NCI-H146 treated with DMSO at 0.1 percent for 48 hours (cell line): ENCODE measurements around the gene TMEM130.
A peak's percentile ranks its signal among the peaks of the same experiment; 100 is the strongest.
"Not testable (repeated sequence)": the region's sequence is repeated elsewhere in the genome, so short reads cannot be mapped to it uniquely, and the experiment has no call there.

Source experiments
- DNase-seq: peaks from one replicate; lab custom pipeline; 2025; ENCODE audit not compliant: unreplicated experiment; lab: John Stamatoyannopoulos, UW

TMEM130 gene

DNA sequence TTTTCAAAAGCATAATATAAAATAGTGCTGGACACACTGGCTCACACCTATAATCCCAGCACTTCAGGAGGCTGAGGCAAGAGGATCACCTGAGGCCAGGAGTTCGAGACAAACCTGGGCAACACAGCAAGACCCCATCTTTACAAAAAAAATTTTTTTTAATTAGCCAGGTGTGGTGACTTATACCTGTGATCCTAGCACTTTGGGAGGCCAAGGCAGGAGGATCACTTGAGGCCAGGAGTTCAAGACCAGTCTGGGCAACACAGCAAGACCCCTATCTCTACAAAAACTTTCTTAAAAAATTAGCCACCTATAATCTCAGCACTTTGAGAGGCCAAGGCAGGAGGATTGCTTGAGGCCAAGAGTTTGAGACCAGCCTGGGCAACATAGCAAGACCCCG is 27.3 kb downstream of the TMEM130 start:
- DNase-seq: not testable (repeated sequence)

DNA sequence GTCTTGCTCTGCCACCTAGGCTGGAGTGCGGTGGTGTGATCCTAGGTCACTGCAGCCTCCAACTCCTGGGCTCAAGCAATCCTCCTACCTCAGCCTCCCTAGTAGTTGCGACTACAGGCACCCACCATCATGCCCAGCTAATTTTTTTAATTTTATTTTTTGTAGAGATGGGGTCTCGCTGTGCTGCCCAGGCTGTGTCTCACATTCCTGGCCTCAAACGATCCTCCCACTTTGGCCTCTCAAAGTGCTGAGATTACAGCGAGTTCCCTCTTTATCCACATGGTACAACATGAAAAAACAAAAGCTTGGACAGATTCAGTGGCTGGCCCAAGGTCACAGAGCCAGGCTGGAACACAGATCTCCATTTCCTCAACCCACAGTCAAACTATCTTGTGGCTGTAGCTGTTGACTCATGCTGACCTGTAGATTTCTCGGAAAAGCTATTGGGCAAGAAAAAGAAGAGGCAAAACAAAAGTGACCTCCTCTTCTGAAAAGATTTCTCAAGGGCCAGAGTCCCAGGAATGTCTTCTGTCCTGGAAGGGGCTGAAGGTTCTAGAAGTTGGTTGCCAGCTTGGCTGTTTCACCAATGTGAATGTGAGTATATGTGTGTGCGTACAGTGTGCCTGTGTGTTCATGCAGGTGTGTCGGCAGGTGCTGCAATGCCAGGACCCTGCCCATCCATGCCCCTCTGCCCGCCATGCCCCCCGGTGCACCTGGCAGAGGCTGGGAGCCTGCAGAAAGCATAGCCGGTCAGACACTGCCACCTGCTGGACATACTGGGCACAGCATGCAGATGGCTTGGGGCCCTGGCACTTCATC is 28.4 kb downstream of the TMEM130 start:
- DNase-seq: no peak

DNA sequence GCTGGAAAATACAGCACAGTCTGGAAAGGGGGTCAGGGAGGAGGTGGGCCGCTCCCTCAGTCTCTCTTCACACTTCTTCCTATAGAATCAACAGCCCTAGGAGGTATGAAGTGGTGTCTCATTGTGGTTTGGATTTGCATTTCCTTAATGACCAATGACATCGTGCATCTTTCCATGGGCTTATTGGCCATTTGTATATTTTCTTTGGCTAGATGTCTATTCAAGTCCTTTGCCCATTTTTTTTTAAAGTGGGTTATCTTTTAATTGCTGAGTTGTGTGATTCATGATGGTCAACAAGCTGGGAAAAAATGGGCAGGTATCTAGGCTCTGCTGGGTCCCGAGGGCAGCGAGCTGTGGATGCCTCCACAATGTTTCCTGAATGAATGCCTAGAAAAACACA is 29.1 kb downstream of the TMEM130 start:
- no peak for DNase-seq

DNA sequence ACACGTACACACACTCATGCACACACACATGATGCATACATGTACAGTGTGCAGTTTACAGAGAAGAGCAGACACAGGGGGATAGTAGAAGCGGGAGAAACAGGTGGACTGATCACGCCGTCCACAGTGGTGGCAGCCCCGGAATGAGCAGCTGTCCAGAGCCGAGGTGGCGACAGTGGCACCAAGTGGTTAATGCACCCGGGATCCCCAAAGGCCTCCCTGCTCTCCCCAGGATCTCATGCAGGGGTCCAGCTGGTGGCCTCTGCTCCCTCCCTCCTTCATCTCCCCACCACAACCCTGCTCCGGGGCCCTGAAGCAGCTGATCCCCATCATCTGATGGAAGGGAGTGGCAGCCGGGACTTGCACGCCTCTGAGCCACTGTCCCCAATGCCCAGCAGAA is 29.7 kb downstream of the TMEM130 start:
- no peak for DNase-seq

DNA sequence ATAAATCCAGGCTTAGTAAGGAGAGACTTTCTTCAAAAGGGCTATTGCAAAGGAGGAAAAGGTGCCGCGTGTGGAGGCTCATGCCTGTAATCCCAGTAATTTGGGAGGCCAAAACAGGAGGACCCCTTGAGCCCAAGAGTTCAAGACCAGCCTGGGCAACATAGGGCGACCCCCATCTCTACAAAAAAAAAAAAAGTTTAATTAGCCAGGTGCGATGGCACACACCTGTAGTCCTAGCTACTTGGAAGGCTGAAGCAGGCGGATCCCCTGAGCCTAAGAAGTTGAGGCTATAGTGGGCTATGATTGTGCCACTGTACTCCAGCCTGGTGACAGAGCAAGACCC is 32.2 kb downstream of the TMEM130 start:
- DNase-seq: no peak

DNA sequence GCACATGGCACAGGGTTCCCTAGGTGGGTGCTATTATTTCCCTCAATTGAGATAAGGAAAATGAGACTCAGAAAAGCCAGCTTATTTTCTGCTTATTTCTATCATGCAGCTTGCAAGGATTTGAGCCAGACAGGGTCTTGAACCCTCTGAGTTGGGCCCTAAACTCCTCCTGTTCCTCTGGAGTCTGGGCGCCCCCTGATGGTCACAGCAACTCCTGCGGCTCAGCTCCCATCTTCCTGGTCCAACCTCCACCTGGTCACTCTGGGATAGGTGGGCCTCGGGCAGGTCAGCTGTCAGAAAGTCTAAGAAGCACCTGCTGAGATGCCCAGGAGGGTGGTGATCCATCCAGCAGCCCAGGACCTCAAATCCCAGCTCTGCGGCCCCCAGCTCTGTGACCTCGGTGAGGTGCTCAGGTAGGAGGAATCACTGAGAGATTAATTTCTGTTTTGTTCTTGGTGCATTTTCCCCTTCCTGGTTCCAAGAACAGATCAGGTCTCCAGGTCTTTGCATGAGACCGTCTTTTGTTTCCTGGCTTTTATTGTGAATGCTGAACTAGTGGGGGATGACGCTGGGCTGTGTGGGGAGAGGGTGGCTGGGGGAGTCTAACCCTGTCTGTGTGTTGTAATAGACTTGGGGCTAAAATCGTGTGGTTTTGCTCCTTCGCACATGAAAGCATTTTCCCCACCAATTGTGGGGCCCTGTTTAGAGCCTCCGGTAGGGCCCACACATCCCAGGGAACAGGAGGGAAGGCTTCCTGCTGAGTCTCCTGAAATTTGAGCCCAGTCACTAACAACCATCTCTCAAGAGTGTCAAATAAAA is 32.8 kb downstream of the TMEM130 start:
- peak; percentile 62 for DNase-seq

DNA sequence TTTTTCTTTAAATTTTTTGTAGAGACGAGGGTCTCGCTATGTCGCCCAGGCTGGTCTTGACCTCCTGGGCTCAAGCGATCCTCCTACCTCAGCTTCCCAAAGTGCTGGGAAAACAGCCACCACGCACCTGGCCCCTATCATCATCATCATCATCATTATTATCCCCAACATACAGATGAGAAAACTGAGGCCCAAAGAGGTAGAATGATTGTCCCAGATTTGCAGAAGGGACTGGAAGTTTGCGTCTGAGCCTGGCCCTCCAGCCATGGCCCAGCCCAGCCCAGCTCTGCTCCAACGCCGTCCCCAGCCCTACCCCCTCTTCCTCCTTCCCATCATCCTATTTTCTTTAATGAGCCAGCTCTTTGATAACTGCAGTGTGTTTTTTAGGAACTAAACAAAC is 34.9 kb downstream of the TMEM130 start:
- no peak for DNase-seq

DNA sequence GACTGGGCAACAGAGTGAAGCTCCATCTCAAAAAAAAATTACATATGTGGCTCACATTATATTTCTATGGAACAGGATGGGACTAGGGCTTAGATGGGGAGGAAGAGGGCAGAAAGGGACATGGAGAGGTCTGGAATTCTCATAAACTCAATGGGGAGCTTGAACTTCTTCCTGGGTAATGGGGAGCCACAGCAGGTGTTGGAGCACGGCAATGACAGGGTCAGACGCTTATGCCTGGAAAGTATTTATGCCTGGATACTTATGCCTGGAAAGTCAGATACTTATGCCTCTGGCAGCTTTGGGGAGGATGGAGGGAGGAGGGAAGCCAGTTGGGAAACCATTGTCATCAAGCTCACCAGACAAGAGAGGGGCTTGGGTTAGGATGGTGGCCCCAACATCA is 36.8 kb downstream of the TMEM130 start:
- DNase-seq: no peak

DNA sequence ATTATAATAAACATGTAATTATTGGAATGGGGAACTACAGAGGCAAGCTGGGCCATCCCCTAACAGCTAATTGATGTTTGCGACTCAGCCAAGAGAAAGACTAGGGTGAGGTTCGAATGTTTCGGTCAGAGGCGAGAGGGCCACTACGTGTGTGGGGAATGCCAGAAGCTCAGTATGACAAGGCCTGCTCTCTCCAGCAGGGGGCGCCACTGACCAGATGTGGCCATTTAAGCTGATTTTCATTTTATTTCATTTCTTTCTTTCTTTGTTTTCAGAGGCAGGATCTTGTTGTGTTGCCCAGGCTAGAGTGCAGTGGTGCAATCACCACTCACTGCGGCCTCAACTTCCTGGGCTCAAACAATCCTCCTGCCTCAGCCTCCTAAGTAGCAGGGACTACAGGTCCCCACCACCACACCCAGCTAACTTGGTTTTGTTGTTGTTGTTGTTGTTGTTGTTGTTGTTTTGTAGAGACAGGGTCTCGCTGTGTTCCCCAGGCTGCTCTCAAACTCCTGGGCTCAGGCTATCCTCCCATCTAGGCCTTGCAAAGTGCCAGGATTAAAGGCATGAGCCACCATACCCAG is 38.1 kb downstream of the TMEM130 start:
- DNase-seq: no peak

DNA sequence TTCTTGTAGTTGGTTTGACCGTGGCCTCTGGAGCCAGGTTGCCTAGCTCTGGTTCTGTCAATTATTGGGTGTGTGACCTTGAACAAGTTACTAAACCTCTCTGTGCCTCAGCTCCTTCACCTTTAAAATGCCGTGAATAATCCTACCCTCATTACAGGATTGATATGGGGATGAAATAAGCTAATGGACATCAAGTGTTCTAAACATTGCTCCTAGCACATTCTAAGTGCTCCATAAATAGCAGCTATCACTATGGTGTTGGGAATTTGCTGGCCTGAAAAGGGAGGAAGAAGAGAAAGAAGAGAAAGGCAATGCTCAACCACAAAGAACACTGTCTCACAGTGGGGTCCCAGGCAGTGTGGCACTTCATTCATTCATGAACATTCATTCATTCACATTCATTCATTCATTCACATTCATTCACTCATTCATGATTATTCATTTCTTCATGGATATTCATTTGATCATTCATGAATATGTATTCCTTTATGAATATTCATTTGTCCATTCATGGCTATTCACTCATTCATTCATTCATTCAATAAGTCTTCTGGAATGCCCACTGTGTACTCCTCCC is 38.8 kb downstream of the TMEM130 start:
- no peak for DNase-seq

DNA sequence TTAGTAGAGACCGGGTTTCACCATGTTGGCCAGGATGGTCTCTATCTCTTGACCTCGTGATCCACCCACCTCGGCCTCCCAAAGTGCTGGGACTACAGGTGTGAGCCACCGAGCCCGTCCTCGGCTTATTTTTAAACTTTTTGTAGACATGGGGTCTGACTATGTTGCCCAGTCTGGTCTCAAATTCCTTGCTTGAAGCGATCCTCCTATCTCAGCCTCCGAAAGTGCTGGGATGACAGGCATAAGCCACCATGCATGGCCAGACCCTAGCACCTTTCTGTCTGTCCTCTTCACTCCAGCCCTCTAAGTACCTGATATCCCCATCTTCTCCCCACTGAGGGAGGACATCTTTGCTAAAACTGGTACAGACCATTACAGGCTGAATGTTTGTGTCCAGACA is 41.4 kb downstream of the TMEM130 start:
- no peak for DNase-seq

DNA sequence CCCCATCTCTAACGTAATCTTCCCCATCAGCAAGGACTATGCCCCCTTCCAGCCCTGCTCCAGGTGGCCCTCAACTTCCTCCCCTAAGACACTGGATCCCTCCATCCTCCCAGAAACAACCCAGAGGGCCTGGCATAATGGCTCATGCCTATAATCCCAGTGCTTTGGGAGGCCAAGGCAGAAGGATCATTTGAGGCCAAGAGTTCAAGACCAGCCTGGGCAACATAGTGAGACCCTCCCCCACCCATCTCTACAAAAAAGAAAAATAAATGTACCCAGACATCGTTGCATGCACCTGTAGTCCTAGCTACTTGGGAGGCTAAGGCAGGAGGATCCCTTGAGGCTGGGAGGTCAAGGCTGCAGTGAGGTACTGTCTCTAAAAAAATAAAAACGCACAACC is 42.6 kb downstream of the TMEM130 start:
- no peak for DNase-seq

DNA sequence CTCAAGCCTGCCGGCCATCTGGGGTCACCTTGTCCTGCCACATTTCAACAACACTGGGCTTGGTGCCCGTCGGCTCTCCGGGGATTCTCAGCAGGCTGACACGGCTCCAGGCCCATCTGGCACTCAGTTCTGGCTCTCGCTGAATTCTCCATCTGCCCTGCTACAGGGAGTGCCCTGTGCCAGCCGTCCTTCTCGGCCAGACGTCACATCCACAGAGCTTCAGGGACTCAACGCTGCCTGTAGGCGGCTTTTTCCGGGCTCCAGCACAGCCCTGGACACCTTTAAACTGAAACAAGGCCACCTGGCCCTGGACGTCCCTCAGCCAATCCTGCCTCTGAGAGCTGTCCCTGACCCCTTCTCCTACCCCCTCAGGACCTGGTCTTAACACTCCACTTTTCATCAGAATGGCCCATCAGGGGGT is 43.0 kb downstream of the TMEM130 start:
- DNase-seq: no peak

DNA sequence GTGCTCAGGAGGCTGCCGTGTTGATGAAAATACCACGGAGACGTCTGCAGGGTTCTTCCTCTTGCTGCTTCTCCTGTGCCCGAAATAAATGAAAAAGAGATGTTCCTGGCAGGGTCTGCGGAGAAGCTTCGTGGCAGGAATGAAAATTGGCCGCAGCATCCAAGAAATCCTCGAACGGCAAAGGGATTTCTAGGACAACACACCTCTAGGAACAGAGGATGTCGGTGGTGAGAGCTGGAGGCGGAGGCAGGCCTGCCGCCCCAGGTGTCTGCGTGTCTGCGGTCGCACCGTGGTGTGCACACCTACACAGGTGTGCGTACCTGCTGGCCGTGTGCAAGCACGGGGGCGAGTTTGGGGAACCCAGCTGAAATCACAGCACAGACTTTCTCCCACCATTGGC is 43.4 kb downstream of the TMEM130 start:
- no peak for DNase-seq

DNA sequence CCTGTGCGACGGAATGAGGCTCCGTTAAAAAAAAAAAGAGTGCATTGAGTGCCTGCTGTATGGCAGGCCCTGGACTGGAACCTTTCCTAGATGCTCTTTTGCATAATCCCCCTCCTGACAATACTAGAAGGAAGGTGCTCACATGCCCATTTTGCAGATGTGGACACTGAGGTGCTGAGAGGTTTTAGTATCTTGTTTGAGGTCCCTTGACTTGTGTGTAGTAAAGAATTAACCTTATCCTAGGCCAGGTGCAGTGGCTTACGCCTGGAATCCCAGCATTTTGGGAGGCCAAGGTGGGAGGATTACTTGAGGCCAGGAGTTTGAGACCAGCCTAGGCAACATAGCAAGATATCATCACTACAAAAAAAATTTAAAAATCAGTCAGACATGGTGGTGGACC is 46.6 kb downstream of the TMEM130 start:
- no peak for DNase-seq

DNA sequence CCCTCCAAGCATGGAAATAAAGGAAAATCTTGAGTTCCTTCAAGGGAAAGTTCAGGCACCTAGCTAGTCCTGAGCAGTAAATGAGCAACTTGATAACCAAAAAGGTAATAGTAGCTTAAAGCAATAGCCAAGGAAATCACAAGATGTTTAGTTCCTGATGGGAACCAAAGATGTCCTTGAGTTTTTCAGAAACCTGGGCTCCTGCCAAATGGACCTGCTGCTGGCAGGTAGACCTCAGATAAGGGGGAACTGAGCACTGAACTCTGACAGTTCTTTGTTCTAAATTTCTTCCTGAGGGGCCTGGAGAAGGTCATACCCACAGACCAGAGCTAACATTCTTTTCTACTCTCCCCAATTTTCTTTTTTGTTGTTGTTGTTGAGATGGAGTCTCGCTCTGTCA is 48.5 kb downstream of the TMEM130 start:
- DNase-seq: no peak

DNA sequence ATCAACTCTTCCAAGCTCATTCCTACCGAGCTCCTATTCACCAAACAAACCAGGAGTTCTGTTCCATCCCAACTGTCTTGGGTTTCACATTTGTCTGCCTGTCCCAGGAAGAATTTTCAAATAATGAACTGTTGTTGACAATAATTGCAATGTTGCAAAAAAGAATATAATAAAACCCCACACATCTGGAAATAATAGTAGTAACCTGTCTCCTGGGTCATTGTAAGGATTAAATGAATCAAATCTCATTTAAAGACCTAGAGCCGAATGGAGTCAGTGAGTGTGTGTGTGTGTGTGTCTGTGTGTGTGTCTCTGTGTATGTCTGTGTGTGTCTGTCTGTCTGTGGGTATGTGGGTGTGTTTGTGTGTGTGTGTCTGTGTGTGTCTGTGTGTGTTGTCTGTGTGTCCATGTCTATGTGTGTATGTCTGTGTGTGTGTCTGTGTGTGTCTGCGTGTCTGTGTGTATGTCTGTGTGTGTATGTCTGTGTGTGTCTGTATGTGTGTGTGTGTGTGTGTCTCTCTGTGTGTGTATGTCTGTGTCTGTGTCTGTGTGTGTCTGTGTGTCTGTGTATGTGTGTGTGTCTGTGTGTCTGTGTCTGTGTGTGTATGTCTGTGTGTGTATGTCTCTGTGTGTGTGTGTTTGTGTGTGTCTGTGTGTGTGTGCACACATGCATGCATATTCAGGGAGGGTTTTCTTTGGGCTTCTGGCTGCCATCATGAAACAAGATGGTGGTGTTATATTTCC is 52.7 kb downstream of the TMEM130 start:
- no peak for DNase-seq

DNA sequence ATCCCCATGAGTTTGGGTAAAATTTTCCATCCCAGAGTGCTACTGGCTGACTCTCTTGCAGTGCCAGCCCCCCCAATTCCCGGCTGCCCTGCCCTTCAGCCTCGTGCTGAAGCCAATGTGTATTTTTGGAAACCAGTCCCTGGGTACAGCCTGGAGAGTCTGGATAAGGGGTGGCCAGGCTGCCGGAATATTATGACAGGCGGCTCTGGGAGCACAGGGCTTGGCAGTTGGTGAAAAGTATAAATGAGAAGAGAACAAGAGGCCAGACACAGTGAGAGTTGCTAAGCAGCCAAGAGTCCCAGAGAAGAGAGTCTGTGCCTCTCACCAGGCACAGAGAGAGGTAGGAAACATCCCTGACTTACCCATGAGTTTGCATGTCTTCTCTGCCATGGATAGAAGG is 53.6 kb downstream of the TMEM130 start:
- no peak for DNase-seq

DNA sequence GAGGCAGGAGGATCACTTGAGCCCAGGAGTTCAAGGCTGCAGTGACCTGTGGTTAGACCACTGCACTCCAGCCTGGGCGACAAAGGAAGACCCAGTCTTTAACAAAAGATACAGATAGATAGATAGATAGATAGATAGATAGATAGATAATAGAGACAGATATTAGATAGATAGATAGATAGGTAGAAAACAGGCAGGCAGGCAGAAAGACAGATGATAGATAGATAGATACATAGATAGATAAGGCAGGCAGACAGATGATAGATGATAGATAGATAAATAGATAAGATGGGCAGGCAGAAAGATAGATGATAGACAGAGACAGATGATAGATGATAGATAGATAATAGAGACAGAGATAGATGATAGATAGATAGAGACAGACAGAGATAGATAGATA is 54.5 kb downstream of the TMEM130 start:
- no peak for DNase-seq

DNA sequence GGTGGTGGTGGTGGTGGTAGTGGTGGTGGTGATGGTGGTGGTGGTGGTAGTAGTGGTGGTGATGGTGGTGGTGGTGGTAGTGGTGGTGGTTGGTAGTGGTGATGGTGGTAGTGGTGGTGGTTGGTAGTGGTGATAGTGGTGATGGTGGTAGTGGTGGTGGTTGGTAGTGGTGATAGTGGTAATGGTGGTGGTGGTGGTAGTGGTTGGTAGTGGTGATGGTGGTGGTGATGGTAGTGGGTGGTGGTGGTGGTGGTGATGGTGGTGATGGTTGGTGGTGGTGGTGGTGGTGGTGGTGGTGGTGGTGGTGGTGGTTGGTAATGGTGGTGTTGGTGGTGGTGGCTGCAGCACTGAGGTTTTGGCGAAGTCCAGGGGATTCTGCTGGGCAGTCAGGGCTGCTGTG is 58.5 kb downstream of the TMEM130 start:
- no peak for DNase-seq

DNA sequence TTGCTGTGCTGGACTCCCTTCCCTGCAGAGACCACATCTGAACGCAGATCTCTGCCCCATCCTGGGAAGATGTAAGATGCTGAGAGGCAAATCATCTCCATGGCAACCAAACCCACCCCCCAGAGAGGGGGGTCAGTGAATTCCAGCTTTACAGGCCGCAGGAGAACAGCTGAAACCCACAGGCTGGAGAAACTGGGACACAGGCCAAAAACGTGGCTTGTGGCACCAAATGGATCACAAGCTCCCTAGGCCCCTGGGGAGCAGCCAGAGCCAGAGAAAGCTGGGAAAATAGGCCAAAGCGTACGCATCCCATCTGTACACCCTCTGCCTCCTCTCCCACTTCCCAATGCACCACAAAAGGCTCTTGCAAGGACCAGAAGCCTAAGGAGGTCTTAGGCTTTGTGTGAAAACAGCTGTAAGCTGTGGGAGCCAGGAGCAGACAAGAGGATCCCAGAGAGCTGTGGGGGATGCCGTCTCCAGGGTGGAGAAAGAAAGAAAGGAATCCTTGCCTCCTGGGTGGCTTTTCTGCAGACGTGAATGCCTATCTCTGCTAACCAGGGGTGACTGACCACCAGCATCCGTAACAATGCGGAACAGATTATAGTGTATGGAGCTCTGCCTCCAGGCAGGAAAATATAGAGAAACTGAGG is 59.5 kb downstream of the TMEM130 start:
- DNase-seq: no peak
